H1 (cell line): ENCODE data around the gene LTBP1. TPM values are rescaled to one million over a fixed set of nuclear protein-coding genes. Genes with fewer than 3 reads are reported as not detected.

Experiments
- CTCF ChIA-PET: fragments of 300-600 bp; sonication (Branson Sonifier 250); formaldehyde crosslinking; loops from one replicate; lab custom pipeline; 2021; ENCODE audit not compliant: partially characterized antibody; lab: Charles Lee
- POLR2A ChIA-PET: fragments of 300-600 bp; sonication (Branson Sonifier 250); formaldehyde crosslinking; loops from one replicate; lab custom pipeline; 2021; ENCODE audit warnings: inconsistent platforms; ENCODE audit not compliant: partially characterized antibody; lab: Charles Lee
- DNase-seq, 2 experiments: peaks; one replicate each; pipeline versions ENCODE4 v3.0.0 to v3.0.0-alpha.2; 2010 to 2022; ENCODE audit warnings: low spot score in 2 of 2, low read depth in 1 of 2, mixed read lengths in 1 of 2
- FAIRE-seq: peaks from 2 replicates; lab custom pipeline; 2011; peaks lifted over from hg19 to GRCh38; lab: Jason Lieb, UNC
- H2AFZ ChIP-seq: 2 replicates; pipeline ENCODE4 v1.8.1; 2012; ENCODE audit warnings: low read length, inconsistent platforms
- H2AK5ac ChIP-seq: 2 replicates; pipeline ENCODE4 v1.6.1; 2013; ENCODE audit warnings: low read depth, low read length
- H2BK120ac ChIP-seq: replicated peaks from 2 replicates; pipeline ENCODE3; 2013; ENCODE audit warnings: low read depth, low read length, inconsistent platforms
- H2BK12ac ChIP-seq: 2 replicates; pipeline ENCODE4 v1.6.1; 2013; ENCODE audit warnings: low read depth, low read length
- H2BK15ac ChIP-seq: 2 replicates; pipeline ENCODE4 v1.6.1; 2013; ENCODE audit warnings: low read length
- H2BK20ac ChIP-seq: 2 replicates; pipeline ENCODE4 v1.6.1; 2013; ENCODE audit warnings: low read length
- H2BK5ac ChIP-seq: 2 replicates; pipeline ENCODE4 v1.6.1; 2013; ENCODE audit warnings: low read depth, low read length
- H3K14ac ChIP-seq: 2 replicates; pipeline ENCODE4 v1.6.1; 2013; ENCODE audit warnings: inconsistent platforms; ENCODE audit not compliant: insufficient read length
- H3K18ac ChIP-seq: 2 replicates; pipeline ENCODE4 v1.6.1; 2013; ENCODE audit warnings: low read length; ENCODE audit errors: extremely low read depth
- H3K23ac ChIP-seq: 2 replicates; pipeline ENCODE4 v1.6.1; 2013; ENCODE audit warnings: inconsistent platforms; ENCODE audit not compliant: insufficient read length
- H3K23me2 ChIP-seq: 2 replicates; pipeline ENCODE4 v1.6.1; 2013; ENCODE audit warnings: low read depth, low read length
- H3K27ac ChIP-seq: 2 replicates; pipeline ENCODE4 v1.6.1; 2011; ENCODE audit warnings: low read depth, low read length, inconsistent platforms
- H3K27me3 ChIP-seq, 4 experiments: replicated peaks in 1 of 4; 1 replicate in 1 of 4; 2 replicates in 3 of 4; pipeline versions ENCODE4 v1.6.1 to v1.8.1; 2011 to 2013; ENCODE audit warnings: low read length in 3 of 4, mild to moderate bottlenecking in 3 of 4, inconsistent platforms in 2 of 4, mixed read lengths in 2 of 4, moderate library complexity in 1 of 4; ENCODE audit not compliant: control insufficient read depth in 3 of 4, insufficient read depth in 3 of 4; ENCODE audit errors: extremely low read depth in 1 of 4
- H3K36me3 ChIP-seq, 4 experiments: 2 replicates each; pipeline versions ENCODE4 v1.6.1 to v1.8.1; 2011 to 2013; ENCODE audit warnings: mild to moderate bottlenecking in 4 of 4, low read length in 3 of 4, moderate library complexity in 2 of 4, control low read depth in 1 of 4, inconsistent platforms in 1 of 4; ENCODE audit not compliant: insufficient read depth in 4 of 4, control insufficient read depth in 2 of 4
- H3K4ac ChIP-seq: replicated peaks from 2 replicates; pipeline ENCODE3; 2013; ENCODE audit warnings: low read length, low read depth, mixed read lengths, inconsistent platforms; ENCODE audit not compliant: insufficient read length
- H3K4me1 ChIP-seq, 4 experiments: replicated peaks in 1 of 4; 1 replicate in 1 of 4; 2 replicates in 3 of 4; pipeline versions ENCODE4 v1.6.1 to v1.8.1; 2011 to 2013; ENCODE audit warnings: low read length in 3 of 4, inconsistent platforms in 2 of 4, mixed read lengths in 1 of 4; ENCODE audit not compliant: insufficient read depth in 4 of 4, control insufficient read depth in 3 of 4
- H3K4me2 ChIP-seq, 2 experiments: 2 replicates each; pipeline versions ENCODE4 v1.6.1 to v1.8.1; 2011 to 2013; ENCODE audit warnings: low read depth in 2 of 2, low read length in 2 of 2, control low read depth in 1 of 2, inconsistent platforms in 1 of 2, mild to moderate bottlenecking in 1 of 2; ENCODE audit not compliant: insufficient read depth in 1 of 2
- H3K4me3 ChIP-seq, 4 experiments: fragments of 200-600, 300-600 bp in 1 of 4; sonication (generic), shearing (Covaris generic), sonication (Bioruptor Twin) in 1 of 4; 2 replicates each; pipeline versions ENCODE4 v1.5.1 to v1.8.1; 2011 to 2016; ENCODE audit warnings: low read length in 4 of 4, low read depth in 3 of 4, control low read depth in 2 of 4, inconsistent platforms in 2 of 4, mild to moderate bottlenecking in 2 of 4, mixed read lengths in 1 of 4, moderate library complexity in 1 of 4; ENCODE audit not compliant: insufficient read depth in 2 of 4; ENCODE audit errors: extremely low read depth in 1 of 4
- H3K56ac ChIP-seq: replicated peaks from 2 replicates; pipeline ENCODE3; 2013; ENCODE audit warnings: low read depth, mild to moderate bottlenecking, mixed read lengths, low read length, inconsistent platforms; ENCODE audit not compliant: insufficient read length
- H3K79me1 ChIP-seq: 2 replicates; pipeline ENCODE4 v1.6.1; 2013; ENCODE audit warnings: low read depth, low read length, control low read depth
- H3K79me2 ChIP-seq, 2 experiments: 2 replicates each; pipeline versions ENCODE4 v1.6.1 to v1.8.1; 2012 to 2013; ENCODE audit warnings: low read length in 2 of 2, mild to moderate bottlenecking in 2 of 2, inconsistent platforms in 1 of 2; ENCODE audit not compliant: insufficient read depth in 2 of 2, control insufficient read depth in 1 of 2
- H3K9ac ChIP-seq, 4 experiments: replicated peaks in 1 of 4; 1 replicate in 1 of 4; 2 replicates in 3 of 4; pipeline versions ENCODE4 v1.6.1 to v1.8.1; 2011 to 2013; ENCODE audit warnings: low read depth in 3 of 4, low read length in 3 of 4, control low read depth in 2 of 4, mild to moderate bottlenecking in 2 of 4, moderate library complexity in 2 of 4, inconsistent platforms in 1 of 4; ENCODE audit errors: extremely low read depth in 1 of 4
- H3K9me3 ChIP-seq, 2 experiments: 2 replicates each; pipeline versions ENCODE4 v1.6.1 to v1.8.1; 2012 to 2013; ENCODE audit warnings: mild to moderate bottlenecking in 2 of 2, moderate library complexity in 2 of 2, control low read depth in 1 of 2, inconsistent platforms in 1 of 2, low read depth in 1 of 2, low read length in 1 of 2, mixed read lengths in 1 of 2; ENCODE audit not compliant: insufficient read depth in 2 of 2
- H4K20me1 ChIP-seq, 2 experiments: replicated peaks in 1 of 2; 2 replicates each; pipeline versions ENCODE3 to v1.8.1; 2011 to 2013; ENCODE audit warnings: inconsistent platforms in 2 of 2, low read length in 2 of 2, mild to moderate bottlenecking in 1 of 2; ENCODE audit not compliant: insufficient read depth in 2 of 2, control insufficient read depth in 1 of 2
- H4K5ac ChIP-seq: 2 replicates; pipeline ENCODE4 v1.6.1; 2013; ENCODE audit warnings: low read length, low read depth, mixed read lengths, inconsistent platforms; ENCODE audit not compliant: insufficient read length
- H4K8ac ChIP-seq: 2 replicates; pipeline ENCODE4 v1.8.0; 2013; ENCODE audit warnings: mild to moderate bottlenecking, moderate library complexity, low read length, inconsistent platforms; ENCODE audit not compliant: insufficient read depth; ENCODE audit errors: extremely low read depth
- H4K91ac ChIP-seq: replicated peaks from 2 replicates; pipeline ENCODE3; 2013; ENCODE audit warnings: low read length, mixed read lengths, inconsistent platforms; ENCODE audit not compliant: insufficient read length
- RNF2 ChIP-seq: fragments of 200-900, 300-1000 bp; sonication (generic); IDR thresholded peaks from 2 replicates; pipeline ENCODE4 v1.7.1; 2016; ENCODE audit warnings: borderline replicate concordance, low read depth, mild to moderate bottlenecking, antibody characterized with exemption, low read length; ENCODE audit not compliant: poor library complexity, severe bottlenecking; ENCODE audit errors: missing control alignments
- SUZ12 ChIP-seq: fragments of 200-600 bp; sonication (generic); IDR thresholded peaks from 2 replicates; pipeline ENCODE4 v1.6.1; 2012; ENCODE audit warnings: mild to moderate bottlenecking, inconsistent platforms, low read length, moderate library complexity, mixed read lengths
- WGBS, 2 experiments: shearing (Covaris generic) in 1 of 2; methylation state at CpG; one replicate each; pipeline versions ENCODE4 v1.1.6 to v1.1.7; 2013 to 2015; ENCODE audit warnings: low lambda C conversion rate in 2 of 2, mixed read lengths in 2 of 2, inconsistent platforms in 1 of 2, low coverage in 1 of 2, missing lambda C conversion rate in 1 of 2; ENCODE audit not compliant: insufficient replicate concordance in 2 of 2, insufficient coverage in 1 of 2, insufficient read length in 1 of 2; ENCODE audit errors: extremely low coverage in 1 of 2, missing lambda C conversion rate in 1 of 2; 5-methylcytosine and 5-hydroxymethylcytosine counted together
- polyA plus RNA-seq, 7 experiments: library from polyadenylated mRNA; depleted of rRNA in 3 of 7; stranded (reverse) in 5 of 7; unstranded in 2 of 7; fragments of >200 nt in 5 of 7; fragments of 200-250 nt in 2 of 7; gene quantifications; 1 replicate in 5 of 7; 2 replicates in 1 of 7; 4 replicates in 1 of 7; pipeline versions ENCODE4 v1.2.1 to v1.2.3, GENCODE V29; 2011 to 2013; ENCODE audit warnings: missing spikeins in 2 of 7, mixed read lengths in 2 of 7
- total RNA-seq: library from RNA; stranded (reverse); fragmentation: NEBNext Ultra II Directional; extraction: Animal tissue kit (Norgen Biotek cat#: 25700); gene quantifications from 2 replicates; pipeline ENCODE4 v1.2.1, GENCODE V29; 2021

The LTBP1 gene
- total and polyA plus RNA-seq, 2 of the 8 experiments (the other 6 are each of a cell fraction or from before 2014, with no cell fraction given): 15.4 to 24.7 TPM

DNA sequence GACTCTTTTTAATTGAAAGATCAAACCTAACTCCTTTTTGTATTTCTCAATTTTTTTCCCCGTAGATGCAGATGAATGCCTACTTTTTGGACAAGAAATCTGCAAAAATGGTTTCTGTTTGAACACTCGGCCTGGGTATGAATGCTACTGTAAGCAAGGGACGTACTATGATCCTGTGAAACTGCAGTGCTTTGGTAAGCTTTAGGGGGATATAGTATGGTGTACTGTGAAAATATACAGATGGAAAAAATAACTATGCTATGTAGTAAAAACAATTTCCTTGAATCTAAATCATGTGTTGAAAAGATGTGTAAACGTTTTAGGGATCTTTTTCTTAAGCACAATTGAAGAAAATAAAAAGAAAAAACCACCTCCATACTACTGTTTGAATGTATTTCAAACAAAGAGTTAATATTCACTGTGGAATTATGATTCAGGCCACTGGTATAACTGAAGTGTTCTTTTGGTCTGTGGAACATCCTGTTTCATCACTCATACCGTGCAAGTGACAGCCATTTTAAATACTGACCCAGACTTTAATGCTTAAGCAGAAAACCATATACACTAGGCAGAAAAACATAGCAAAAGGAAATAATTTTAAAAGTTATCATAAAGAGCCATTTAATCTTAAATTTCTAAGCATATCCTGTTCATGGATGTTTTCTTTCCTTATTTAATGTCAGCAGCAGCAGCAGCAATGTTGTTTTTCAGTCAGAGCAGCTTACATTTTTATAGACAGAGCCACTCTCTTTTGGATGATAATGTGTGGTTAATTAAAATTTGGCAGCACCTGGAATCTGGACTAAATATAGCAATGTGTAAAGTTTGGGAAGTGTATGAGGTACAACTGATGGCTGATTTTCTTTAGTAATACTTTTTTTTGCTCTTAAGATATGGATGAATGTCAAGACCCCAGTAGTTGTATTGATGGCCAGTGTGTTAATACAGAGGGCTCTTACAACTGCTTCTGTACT, 416.9 kb downstream of the LTBP1 start:
- H3K36me3 ChIP-seq: no peaks in the 10 kb centered on the region
- H4K91ac ChIP-seq: no peak overlapping the region
- TF ChIP-seq RNF2 (no peak), SUZ12 (no peak)
- WGBS, 2 experiments: 92% methylated on average over 5 of the region's 5 CpGs; no CpG with 5 or more reads in 1 of the 2 experiments
- no peak overlapping the region for H4K5ac ChIP-seq
- H3K27ac ChIP-seq: no peak overlapping the region
- no peak overlapping the region for H2AFZ ChIP-seq
- H4K20me1 ChIP-seq: no peaks in the 10 kb centered on the region
- H3K56ac ChIP-seq: no peak overlapping the region
- no peaks in the 10 kb centered on the region for H3K79me1 ChIP-seq
- H3K9me3 ChIP-seq: no peaks in the 10 kb centered on the region
- DNase-seq: no peak
- no peak overlapping the region for H3K4me2 ChIP-seq
- H3K79me2 ChIP-seq: no peaks in the 10 kb centered on the region
- H3K23ac ChIP-seq: no peak overlapping the region
- no peak overlapping the region for H3K4me3 ChIP-seq
- H2BK20ac ChIP-seq: no peak overlapping the region
- no peak overlapping the region for H2BK12ac ChIP-seq
- no peak overlapping the region for H2BK120ac ChIP-seq
- H3K4me1 ChIP-seq: no peaks in the 10 kb centered on the region; a peak in 1 of 7 replicates
- no peak for FAIRE-seq
- POLR2A ChIA-PET: no interaction called here
- H2BK5ac ChIP-seq: no peak overlapping the region
- H3K27me3 ChIP-seq: no peaks in the 10 kb centered on the region
- H2BK15ac ChIP-seq: no peak overlapping the region
- no peak overlapping the region for H3K14ac ChIP-seq
- H3K9ac ChIP-seq: no peak overlapping the region
- no peak overlapping the region for H4K8ac ChIP-seq
- CTCF ChIA-PET: interaction anchor here (0.5 to 1.2 kb wide), 3 partner anchors 9 to 93 kb away, joined by 3 read pairs; no protein-coding TSS in a partner anchor
- no peaks in the 10 kb centered on the region for H3K23me2 ChIP-seq
- no peak overlapping the region for H2AK5ac ChIP-seq
- no peak overlapping the region for H3K18ac ChIP-seq
- H3K4ac ChIP-seq: no peak overlapping the region
